Measurements from ENCODE around the gene RILPL2.

GRCh38 chr12:123446333-123446713 is 9.8 kb upstream of the RILPL2 start:
- TF ChIP-seq EP300 (IDR thresholded peaks at IDR 0.05) (no peak), POLR2AphosphoS5 (IDR thresholded peaks at IDR 0.05) (no peak)

Measured in esophagus muscularis mucosa (tissue), 3 donors.